Left colon (tissue), 2 donors: Measurements from ENCODE around the gene RPS27. TPM values are rescaled to one million over a fixed set of nuclear protein-coding genes. Genes with fewer than 3 reads are reported as not detected.
"Not testable (repeated sequence)": the region's sequence is repeated elsewhere in the genome, so short reads cannot be mapped to it uniquely, and the experiment has no call there.

Source experiments
- ATAC-seq: fragments of 200-7000 bp; cut with Tn5 transposase; one replicate; pipeline ENCODE4 v1.9.1; 2020; ENCODE audit warnings: mild to moderate bottlenecking, moderate library complexity
- DNase-seq, 2 donors: peaks; one replicate each; pipeline ENCODE4 v3.0.0-alpha.2; 2020
- intact Hi-C, 2 donors: fragments of 100-400 bp; cut with DNase I in 1 of 2; cut with micrococcal nuclease in 1 of 2; formaldehyde crosslinking; loops; one replicate each; pipeline versions ENCODE4 v1.11.2 to v1.14.0; 2022; cut with DNase I, micrococcal nuclease
- total RNA-seq, 2 donors: library from RNA; stranded (reverse); fragmentation: NEBNext Ultra II Directional; extraction: Animal tissue kit (Norgen Biotek cat#: 25700); gene quantifications; one replicate each; pipeline ENCODE4 v1.2.1, GENCODE V29; 2021
- donor health status: DM: no; HTN: no; CAD: no.
- donor health status: DM: yes; HTN: yes; CAD: no.

The RPS27 gene
- total RNA-seq, 2 donors from 2014 or later, result 1,062 to 1,224 TPM

- DNase-seq (peak; percentile 92 to 95), ATAC-seq (peak; percentile 95)
- intact Hi-C loops, result no loop called here
These were observed 13.0 kb upstream of the RPS27 start, which contains the start of gene JTB for GRCh38 chr1:153977250-153978240. JTB (minus strand) TSS chr1:153977674; CDS start chr1:153977252, 422 bp downstream.

- DNase-seq, result no peak
- no peak for ATAC-seq
- intact Hi-C loops, result no loop called here
These were observed 12.2 kb upstream of the RPS27 start for GRCh38 chr1:153978274-153978909.

- intact Hi-C loops, result not testable (repeated sequence)
These were observed 11.5 kb upstream of the RPS27 start for GRCh38 chr1:153979091-153979490.

GRCh38 chr1:153981735-153982134, 8.8 kb upstream of the RPS27 start:
- not testable (repeated sequence) for ATAC-seq, DNase-seq
- intact Hi-C loops, result loop anchor here (10.0 kb wide), 2 partner anchors 187 to 307 kb away; partner anchors contain the start of genes ILF2 (in 1 of the 2) and NPR1 (in 1 of the 2)

More at GRCh38 chr1:153979091-153979490, 11.5 kb upstream of the RPS27 start:
- ATAC-seq, DNase-seq: not testable (repeated sequence)

GRCh38 chr1:153984123-153984894, 6.3 kb upstream of the RPS27 start:
- DNase-seq, result no peak
- intact Hi-C loops, result loop anchor here (10.0 kb wide), 2 partner anchors 190 to 310 kb away; partner anchors contain the start of genes ILF2 (in 1 of the 2) and NPR1 (in 1 of the 2)

GRCh38 chr1:153985341-153985912, 5.1 kb upstream of the RPS27 start:
- peak in 1 of 2 donors; percentile 55 for DNase-seq
- intact Hi-C loops, result loop anchor here (10.0 kb wide), 2 partner anchors 191 to 311 kb away; partner anchors contain the start of genes ILF2 (in 1 of the 2) and NPR1 (in 1 of the 2)
- ATAC-seq, result no peak

More at GRCh38 chr1:153984123-153984894, 6.3 kb upstream of the RPS27 start:
- ATAC-seq, result no peak

GRCh38 chr1:153985941-153986761, 4.4 kb upstream of the RPS27 start, which contains the start of gene RAB13:
RAB13 (minus strand) TSS chr1:153986339; CDS start chr1:153986236, 103 bp downstream.
- DNase-seq (peak; percentile 83 to 91), ATAC-seq (peak; percentile 82)
- intact Hi-C loops, result loop anchor here (10.0 kb wide), 2 partner anchors 191 to 311 kb away; partner anchors contain the start of genes ILF2 (in 1 of the 2) and NPR1 (in 1 of the 2)

GRCh38 chr1:153987621-153988020, 2.9 kb upstream of the RPS27 start:
- ATAC-seq (no peak), DNase-seq (no peak)
- intact Hi-C loops, result loop anchor here (10.0 kb wide), 2 partner anchors 193 to 313 kb away; partner anchors contain the start of genes ILF2 (in 1 of the 2) and NPR1 (in 1 of the 2)

- intact Hi-C loops, result no loop called here
- no peak for DNase-seq
- no peak for ATAC-seq
These were observed 629 bp downstream of the RPS27 start for GRCh38 chr1:153991151-153991630.

GRCh38 chr1:153991806-153992205, 1.2 kb downstream of the RPS27 start:
- ATAC-seq (no peak), DNase-seq (no peak)
- intact Hi-C loops, result no loop called here

GRCh38 chr1:153995202-153995601, 4.6 kb downstream of the RPS27 start:
- intact Hi-C loops, result no loop called here
- no peak for ATAC-seq
- DNase-seq, result no peak

GRCh38 chr1:153995640-153996039, 5.1 kb downstream of the RPS27 start:
- no peak for ATAC-seq
- no peak for DNase-seq
- intact Hi-C loops, result no loop called here

GRCh38 chr1:153996882-153997281, 6.3 kb downstream of the RPS27 start:
- intact Hi-C loops, ATAC-seq, DNase-seq: not testable (repeated sequence)

- no peak for ATAC-seq
- intact Hi-C loops, result no loop called here
- no peak for DNase-seq
These were observed 9.9 kb downstream of the RPS27 start for GRCh38 chr1:154000420-154000819.

GRCh38 chr1:154006136-154006535, 15.6 kb downstream of the RPS27 start:
- no peak for ATAC-seq
- intact Hi-C loops, result no loop called here

GRCh38 chr1:154012129-154012528, 21.6 kb downstream of the RPS27 start:
- intact Hi-C loops, result no loop called here
- ATAC-seq, result no peak
- no peak for DNase-seq

More at GRCh38 chr1:154006136-154006535, 15.6 kb downstream of the RPS27 start:
- no peak for DNase-seq

GRCh38 chr1:154012543-154012942, 22.0 kb downstream of the RPS27 start:
- intact Hi-C loops, ATAC-seq, DNase-seq: not testable (repeated sequence)
